Testis (tissue), 3 donors: Measurements from ENCODE around the gene LANCL1. TPM values are rescaled to one million over a fixed set of nuclear protein-coding genes. Genes with fewer than 3 reads are reported as not detected.

Experiments
- DNase-seq: peaks from one replicate; pipeline ENCODE4 v3.0.0-alpha.2; 2019
- H3K27ac ChIP-seq, 2 donors: fragments of 200-600 bp; sonication (generic); one replicate each; pipeline ENCODE4 v1.5.1; 2019
- H3K27me3 ChIP-seq: fragments of 200-600 bp; sonication (generic); one replicate; pipeline ENCODE4 v1.5.1; 2019
- H3K36me3 ChIP-seq: fragments of 200-600 bp; sonication (generic); one replicate; pipeline ENCODE4 v1.5.1; 2017; ENCODE audit warnings: low read depth; ENCODE audit errors: missing control alignments
- H3K4me1 ChIP-seq: fragments of 200-600 bp; sonication (generic); one replicate; pipeline ENCODE4 v1.5.1; 2019
- H3K4me3 ChIP-seq, 2 donors: fragments of 200-600 bp; sonication (generic); one replicate each; pipeline ENCODE4 v1.5.1; 2017 to 2019
- H3K9me3 ChIP-seq: fragments of 200-600 bp; sonication (generic); one replicate; pipeline ENCODE4 v1.5.1; 2017
- CTCF ChIP-seq, 3 experiments: fragments of 450-650 bp in 2 of 3; fragments of 200-600 bp in 1 of 3; sonication (generic) in 1 of 3; IDR thresholded peaks; one replicate each; pipeline ENCODE4 v1.5.1; 2016 to 2019; ENCODE audit warnings: antibody characterized with exemption in 3 of 3, mild to moderate bottlenecking in 2 of 3, moderate library complexity in 1 of 3
- POLR2A ChIP-seq: fragments of 450-650 bp; IDR thresholded peaks from one replicate; pipeline ENCODE4 v1.6.1; 2017; ENCODE audit warnings: antibody characterized with exemption, mild to moderate bottlenecking, moderate library complexity
- WGBS, 2 donors: methylation state at CpG; one replicate each; pipeline ENCODE4 v1.1.5; 2018; 5-methylcytosine and 5-hydroxymethylcytosine counted together
- intact Hi-C: fragments of 100-400 bp; cut with DNase I; formaldehyde crosslinking; loops from one replicate; pipeline ENCODE4 v1.15.1; 2023; ENCODE audit warnings: low total_unique reads
- polyA plus RNA-seq: library from polyadenylated mRNA; stranded (reverse); fragments of 350-450 nt; fragmentation: Illumina TruSeq; extraction: RNeasy Lipid Tissue Mini Kit (QIAGEN cat#74804); gene quantifications from one replicate; pipeline ENCODE4 v1.2.3, GENCODE V29; 2014; ENCODE audit warnings: low read depth, low replicate concordance; ENCODE audit not compliant: insufficient read depth
- total RNA-seq, 2 donors: library from RNA; depleted of rRNA; stranded (reverse); fragments of >200 nt; gene quantifications; one replicate each; pipeline ENCODE4 v1.2.3, GENCODE V29; 2016

LANCL1 gene
- total and polyA plus RNA-seq, 3 donors from 2014 or later: 55.6 to 126 (median 59.5) TPM

GRCh38 chr2:210496512-210496911 is 20.0 kb upstream of the LANCL1 start:
- Histone ChIP-seq H3K27me3 (no peaks in the 10 kb centered on the region), H3K36me3 (no peaks in the 10 kb centered on the region), H3K4me3 (no peak overlapping the region), H3K4me1 (no peaks in the 10 kb centered on the region), H3K9me3 (no peaks in the 10 kb centered on the region), H3K27ac (no peak overlapping the region)
- 81 to 90% methylated on average over 3 of the region's 3 CpGs for WGBS, 2 donors
- DNase-seq: no peak
- TF ChIP-seq CTCF (IDR thresholded peaks at IDR 0.05) (no peak), POLR2A (no peak)
- intact Hi-C loops: no loop called here

DNA sequence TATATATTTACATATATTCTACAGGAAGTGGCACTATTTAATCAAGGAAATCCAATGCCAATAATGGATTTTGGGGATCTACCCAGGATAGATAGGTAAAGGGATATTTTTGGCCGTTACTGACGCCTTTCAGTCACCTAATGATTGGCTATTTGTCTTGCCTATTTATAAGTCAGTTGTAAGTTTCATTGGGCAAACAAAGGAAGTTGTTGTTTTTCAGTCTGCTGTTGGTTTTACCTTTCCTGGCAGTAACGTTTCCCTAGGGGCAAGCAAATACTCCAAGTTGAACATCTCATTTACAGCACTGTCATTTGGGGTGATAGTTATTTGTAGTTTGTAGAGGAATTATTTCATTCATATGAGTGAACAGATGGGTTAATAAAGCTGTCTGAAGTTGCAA is 17.0 kb upstream of the LANCL1 start:
- DNase-seq: no peak
- Histone ChIP-seq H3K4me3 (no peak overlapping the region), H3K27ac (no peak overlapping the region), H3K27me3 (no peaks in the 10 kb centered on the region), H3K4me1 (no peaks in the 10 kb centered on the region), H3K36me3 (no peaks in the 10 kb centered on the region), H3K9me3 (no peaks in the 10 kb centered on the region)
- TF ChIP-seq CTCF (IDR thresholded peaks at IDR 0.05) (no peak), POLR2A (no peak)
- intact Hi-C loops: no loop called here
- 89 to 90% methylated on average over 3 of the region's 3 CpGs for WGBS, 2 donors

GRCh38 chr2:210481601-210482175 is 5.1 kb upstream of the LANCL1 start:
- Histone ChIP-seq H3K27ac (no peak overlapping the region), H3K9me3 (no peaks in the 10 kb centered on the region), H3K4me1 (no peaks in the 10 kb centered on the region), H3K4me3 (no peak overlapping the region), H3K36me3 (no peaks in the 10 kb centered on the region), H3K27me3 (no peaks in the 10 kb centered on the region)
- TF ChIP-seq CTCF (IDR thresholded peaks at IDR 0.05): no peak
- TF ChIP-seq POLR2A: no peak
- no peak for DNase-seq
- 49 to 59% methylated on average over 2 of the region's 2 CpGs for WGBS, 2 donors
- intact Hi-C loops: no loop called here

DNA sequence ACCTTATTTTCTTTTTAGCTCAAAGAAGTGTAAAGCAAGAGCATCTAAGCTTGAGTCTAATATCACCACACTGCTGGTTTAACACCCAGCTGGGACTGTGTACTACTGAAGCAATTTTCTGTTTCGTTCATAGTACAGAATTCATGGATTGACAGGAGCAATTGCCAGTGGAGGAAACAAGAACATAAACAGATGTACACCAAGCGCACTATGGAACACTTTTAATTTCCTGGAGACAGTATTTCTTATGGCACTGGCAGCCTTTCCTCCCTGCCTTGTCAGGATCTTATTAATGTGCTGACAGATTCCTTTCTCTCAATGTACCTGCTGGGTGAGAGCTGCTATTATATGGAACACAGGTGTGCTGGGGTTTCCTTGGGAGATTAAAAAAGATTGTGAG is 4.2 kb upstream of the LANCL1 start:
- intact Hi-C loops: no loop called here
- no peaks in the 10 kb centered on the region for H3K9me3 ChIP-seq
- no peak overlapping the region for H3K4me3 ChIP-seq
- no peak for TF ChIP-seq POLR2A
- no peak for TF ChIP-seq CTCF (IDR thresholded peaks at IDR 0.05)
- no peak for DNase-seq
- H3K4me1 ChIP-seq: no peaks in the 10 kb centered on the region
- 83 to 93% methylated on average over 2 of the region's 2 CpGs for whole genome bisulfite sequencing, 2 donors
- no peaks in the 10 kb centered on the region for H3K27me3 ChIP-seq
- no peak overlapping the region for H3K27ac ChIP-seq
- no peaks in the 10 kb centered on the region for H3K36me3 ChIP-seq

DNA sequence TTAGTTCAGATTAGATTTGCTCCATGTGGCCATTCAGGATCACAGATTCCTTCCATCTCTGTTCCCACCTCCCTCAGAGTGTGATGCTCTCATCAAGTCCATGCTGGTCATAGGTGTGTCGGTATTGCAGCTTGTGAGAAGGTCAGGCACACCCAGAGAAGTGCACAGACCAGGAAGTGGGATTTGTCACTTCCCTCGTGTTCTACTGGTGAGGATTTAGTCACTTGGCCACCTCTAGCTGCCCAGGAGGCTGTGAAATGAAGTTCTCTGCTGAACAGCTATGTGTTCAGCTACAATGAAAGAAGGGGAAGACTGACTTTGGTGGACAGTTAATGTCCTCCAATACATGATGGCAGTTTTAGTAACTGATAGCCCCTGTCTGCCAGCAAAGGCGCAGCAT is 3.5 kb upstream of the LANCL1 start:
- Histone ChIP-seq H3K36me3 (no peaks in the 10 kb centered on the region), H3K4me3 (no peak overlapping the region), H3K9me3 (no peaks in the 10 kb centered on the region), H3K27ac (no peak overlapping the region), H3K4me1 (no peaks in the 10 kb centered on the region), H3K27me3 (no peaks in the 10 kb centered on the region)
- TF ChIP-seq POLR2A (no peak), CTCF (IDR thresholded peaks at IDR 0.05) (no peak)
- intact Hi-C loops: no loop called here
- no peak for DNase-seq
- WGBS, 2 donors: 80% methylated on average over 3 of the region's 3 CpGs
